Measurements from ENCODE around the gene GRID2. TPM values are rescaled to one million over a fixed set of nuclear protein-coding genes. Genes with fewer than 3 reads are reported as not detected.
A peak's percentile ranks its signal among the peaks of the same experiment; 100 is the strongest.

Gene GRID2
- total RNA-seq, 1 donor from 2014 or later, result 2.1 TPM

DNA sequence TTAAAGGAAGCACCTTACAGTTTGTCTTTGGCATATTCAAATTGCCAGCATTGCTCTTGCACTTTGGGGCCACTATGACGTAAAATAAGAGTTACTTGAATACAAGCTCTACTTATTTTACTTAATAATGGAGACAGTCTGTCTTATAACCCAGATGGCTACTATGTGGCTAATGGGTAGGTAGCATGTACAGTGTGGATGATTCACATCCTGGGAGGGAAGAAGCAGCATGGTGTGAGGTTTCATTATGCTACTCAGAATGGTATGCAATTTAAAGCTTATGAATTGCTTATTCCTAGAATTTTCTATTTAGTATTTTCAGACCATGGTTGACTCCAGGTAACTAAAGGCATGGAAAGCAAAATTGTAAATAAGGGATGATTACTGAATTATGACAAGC, 763.0 kb downstream of the GRID2 start:
- no peak for TF ChIP-seq CTCF (IDR thresholded peaks at IDR 0.05; ENCODE audit: partially characterized antibody, unreplicated experiment)
- H3K36me3 Mint-ChIP-seq (ENCODE audit: unreplicated experiment), result no peaks in the 10 kb centered on the region
- peaks cover 2% of the 10 kb centered on the region for H3K9me3 Mint-ChIP-seq (ENCODE audit: unreplicated experiment)

GRCh38 chr4:93072292-93072691, 768.5 kb downstream of the GRID2 start:
- peaks cover 2% of the 10 kb centered on the region for H3K9me3 Mint-ChIP-seq (ENCODE audit: unreplicated experiment)
- no peaks in the 10 kb centered on the region for H3K27me3 Mint-ChIP-seq (ENCODE audit: unreplicated experiment)
- peaks cover 3% of the 10 kb centered on the region for H3K4me1 Mint-ChIP-seq (ENCODE audit: low read depth, unreplicated experiment)
- H3K36me3 Mint-ChIP-seq (ENCODE audit: unreplicated experiment), result no peaks in the 10 kb centered on the region
- no peak overlapping the region for H3K27ac Mint-ChIP-seq (ENCODE audit: unreplicated experiment)
- DNase-seq, result no peak
- no peak overlapping the region for H3K4me3 Mint-ChIP-seq (ENCODE audit: unreplicated experiment)
- no peak for TF ChIP-seq CTCF (IDR thresholded peaks at IDR 0.05; ENCODE audit: partially characterized antibody, unreplicated experiment)

More for the DNA sequence above, 763.0 kb downstream of the GRID2 start:
- no peaks in the 10 kb centered on the region for H3K27me3 Mint-ChIP-seq (ENCODE audit: unreplicated experiment)
- H3K27ac Mint-ChIP-seq (ENCODE audit: unreplicated experiment), result no peak overlapping the region
- H3K4me1 Mint-ChIP-seq (ENCODE audit: low read depth, unreplicated experiment), result peaks cover 3% of the 10 kb centered on the region
- no peak for DNase-seq
- no peak overlapping the region for H3K4me3 Mint-ChIP-seq (ENCODE audit: unreplicated experiment)

DNA sequence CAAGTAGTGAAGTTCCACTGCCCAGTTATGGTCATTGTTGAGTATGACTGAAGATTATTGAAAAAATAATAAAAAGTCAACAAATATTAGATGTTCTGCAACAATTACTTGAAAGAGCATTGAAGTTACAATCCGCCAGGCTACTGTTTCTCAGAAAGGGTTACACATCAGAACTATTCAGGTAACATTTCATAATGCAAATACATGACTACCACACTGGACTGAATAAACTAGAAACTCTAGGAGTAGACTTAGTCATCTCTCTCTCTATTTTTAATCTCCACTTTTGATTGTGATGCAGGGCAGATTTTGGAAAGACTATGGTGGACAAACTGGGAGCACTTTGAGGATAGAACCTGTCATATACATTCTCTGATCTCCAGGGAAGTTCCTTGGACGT, 776.5 kb downstream of the GRID2 start:
- no peak for TF ChIP-seq CTCF (IDR thresholded peaks at IDR 0.05; ENCODE audit: partially characterized antibody, unreplicated experiment)
- Mint-ChIP-seq H3K27me3 (ENCODE audit: unreplicated experiment) (peaks cover 2% of the 10 kb centered on the region), H3K27ac (ENCODE audit: unreplicated experiment) (no peak overlapping the region), H3K36me3 (ENCODE audit: unreplicated experiment) (no peaks in the 10 kb centered on the region), H3K4me3 (ENCODE audit: unreplicated experiment) (no peak overlapping the region), H3K9me3 (ENCODE audit: unreplicated experiment) (no peaks in the 10 kb centered on the region), H3K4me1 (ENCODE audit: low read depth, unreplicated experiment) (peaks cover 2% of the 10 kb centered on the region)
- no peak for DNase-seq

- peak; percentile 18 for DNase-seq
- peaks cover 2% of the 10 kb centered on the region for H3K27me3 Mint-ChIP-seq (ENCODE audit: unreplicated experiment)
- no peak overlapping the region for H3K4me3 Mint-ChIP-seq (ENCODE audit: unreplicated experiment)
- H3K4me1 Mint-ChIP-seq (ENCODE audit: low read depth, unreplicated experiment), result peaks cover 2% of the 10 kb centered on the region
- no peaks in the 10 kb centered on the region for H3K9me3 Mint-ChIP-seq (ENCODE audit: unreplicated experiment)
- H3K27ac Mint-ChIP-seq (ENCODE audit: unreplicated experiment), result no peak overlapping the region
- H3K36me3 Mint-ChIP-seq (ENCODE audit: unreplicated experiment), result no peaks in the 10 kb centered on the region
- no peak for TF ChIP-seq CTCF (IDR thresholded peaks at IDR 0.05; ENCODE audit: partially characterized antibody, unreplicated experiment)
Observed at GRCh38 chr4:93084599-93085305, 781.0 kb downstream of the GRID2 start.

DNA sequence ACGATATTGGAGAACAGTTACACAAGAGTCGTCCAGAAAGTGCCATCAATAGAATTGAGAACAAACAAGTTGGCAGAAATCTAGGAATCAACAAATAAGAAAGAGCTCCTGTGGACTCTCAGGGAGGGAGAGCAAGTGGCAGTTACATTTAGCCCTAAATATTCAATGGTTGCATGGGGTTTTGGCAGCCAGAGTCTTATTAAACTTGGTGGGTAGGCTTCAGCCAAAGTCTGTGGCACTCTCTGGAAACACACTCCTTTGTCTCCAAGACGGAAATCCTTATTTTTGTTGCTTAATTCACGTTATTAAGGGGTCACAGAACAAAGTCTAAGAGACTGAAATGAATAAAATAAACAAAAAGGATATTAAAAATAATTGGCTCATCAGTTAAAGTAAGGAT, 782.6 kb downstream of the GRID2 start:
- Mint-ChIP-seq H3K4me3 (ENCODE audit: unreplicated experiment) (no peak overlapping the region), H3K27me3 (ENCODE audit: unreplicated experiment) (peaks cover 2% of the 10 kb centered on the region), H3K9me3 (ENCODE audit: unreplicated experiment) (no peaks in the 10 kb centered on the region), H3K36me3 (ENCODE audit: unreplicated experiment) (no peaks in the 10 kb centered on the region), H3K4me1 (ENCODE audit: low read depth, unreplicated experiment) (peaks cover 2% of the 10 kb centered on the region), H3K27ac (ENCODE audit: unreplicated experiment) (no peak overlapping the region)
- no peak for DNase-seq
- TF ChIP-seq CTCF (IDR thresholded peaks at IDR 0.05; ENCODE audit: partially characterized antibody, unreplicated experiment), result no peak
